Body of pancreas (tissue), 4 donors: ENCODE results near the gene ST3GAL3. TPM values are rescaled to one million over a fixed set of nuclear protein-coding genes. Genes with fewer than 3 reads are reported as not detected.

Source experiments
- ATAC-seq: fragments of 150-250 bp; one replicate; pipeline ENCODE4 v1.9.1; 2016
- DNase-seq, 4 donors: peaks; one replicate each; pipeline ENCODE4 v3.0.0-alpha.2; 2019
- H3K27ac ChIP-seq, 4 donors: fragments of 200-600 bp; sonication (generic); 1 replicate in 3 of 4; 2 replicates in 1 of 4; pipeline versions ENCODE4 v1.5.1 to v1.6.1; 2016 to 2019; ENCODE audit warnings: mild to moderate bottlenecking in 1 of 4, mixed read lengths in 1 of 4, moderate library complexity in 1 of 4
- H3K27me3 ChIP-seq, 2 donors: fragments of 200-600 bp; sonication (generic); one replicate each; pipeline ENCODE4 v1.6.0; 2016; ENCODE audit warnings: mild to moderate bottlenecking in 1 of 2
- H3K36me3 ChIP-seq, 2 donors: fragments of 200-600 bp; sonication (generic); replicated peaks in 1 of 2; 2 replicates each; pipeline ENCODE4 v1.5.1; 2016; ENCODE audit warnings: low read depth in 2 of 2; ENCODE audit not compliant: insufficient read depth in 1 of 2
- H3K4me1 ChIP-seq: fragments of 200-600 bp; sonication (generic); one replicate; pipeline ENCODE4 v1.6.0; 2016
- H3K4me3 ChIP-seq, 2 donors: fragments of 200-600 bp; sonication (generic); 1 replicate in 1 of 2; 2 replicates in 1 of 2; pipeline ENCODE4 v1.5.1; 2016 to 2019
- H3K9me3 ChIP-seq, 3 donors: fragments of 200-600 bp; sonication (generic); 1 replicate in 2 of 3; 2 replicates in 1 of 3; pipeline ENCODE4 v1.5.1; 2016
- CTCF ChIP-seq, 7 experiments: fragments of 450-650 bp in 4 of 7; fragments of 200-600 bp in 3 of 7; sonication (generic) in 3 of 7; IDR thresholded peaks; one replicate each; pipeline ENCODE4 v1.5.1; 2016 to 2019; ENCODE audit warnings: antibody characterized with exemption in 7 of 7
- POLR2A ChIP-seq, 3 donors: fragments of 450-650 bp; IDR thresholded peaks; one replicate each; pipeline ENCODE4 v1.6.1; 2016; ENCODE audit warnings: antibody characterized with exemption in 3 of 3, mild to moderate bottlenecking in 2 of 3
- WGBS, 2 donors: methylation state at CpG; one replicate each; pipeline ENCODE4 v1.1.5; 2017; 5-methylcytosine and 5-hydroxymethylcytosine counted together
- intact Hi-C: fragments of 100-400 bp; cut with DNase I; formaldehyde crosslinking; loops from one replicate; pipeline ENCODE4 v1.15.1; 2023
- total RNA-seq, 2 donors: library from RNA; depleted of rRNA; stranded (reverse); fragments of >200 nt; gene quantifications; one replicate each; pipeline ENCODE4 v1.1.0, GENCODE V29; 2016

The ST3GAL3 gene
- total RNA-seq, 2 donors from 2014 or later = 14.5 to 15.2 TPM

- Histone ChIP-seq H3K9me3 (no peaks in the 10 kb centered on the region), H3K27me3 (no peaks in the 10 kb centered on the region), H3K36me3 (no peaks in the 10 kb centered on the region), H3K4me3 (no peak overlapping the region), H3K4me1 (peaks cover 45% of the 10 kb centered on the region), H3K27ac (peak overlapping the region; percentile 7 to 60 (median 42))
- peak; percentile 54 for ATAC-seq
- DNase-seq = peak; percentile 72 to 83 (median 80)
- peak; percentile 49 to 72 (median 61) for TF ChIP-seq CTCF (IDR thresholded peaks at IDR 0.05)
- TF ChIP-seq POLR2A (IDR thresholded peaks at IDR 0.05) = no peak
- WGBS, 2 donors = 15 to 48% methylated on average over 7 to 12 of the region's 13 CpGs
- intact Hi-C loops = loop anchor here (10.0 kb wide), 1 partner anchor 170 kb away; no protein-coding TSS in a partner anchor
Observed at GRCh38 chr1:43934101-43934985, 227.0 kb downstream of the ST3GAL3 start.

GRCh38 chr1:43934986-43935324 lies 227.6 kb downstream of the ST3GAL3 start:
- intact Hi-C loops = loop anchor here (10.0 kb wide), 1 partner anchor 170 kb away; no protein-coding TSS in a partner anchor
- WGBS, 2 donors = 53 to 57% methylated on average over 5 of the region's 5 CpGs
- Histone ChIP-seq H3K9me3 (no peaks in the 10 kb centered on the region), H3K27me3 (no peaks in the 10 kb centered on the region), H3K27ac (peak overlapping the region in 3 of 4 donors; percentile 77 to 84 (median 80)), H3K4me3 (no peak overlapping the region), H3K36me3 (no peaks in the 10 kb centered on the region), H3K4me1 (peaks cover 45% of the 10 kb centered on the region)
- DNase-seq (no peak), ATAC-seq (no peak)
- no peak for TF ChIP-seq CTCF (IDR thresholded peaks at IDR 0.05)
- TF ChIP-seq POLR2A (IDR thresholded peaks at IDR 0.05) = no peak

GRCh38 chr1:43935711-43936427 lies 228.5 kb downstream of the ST3GAL3 start:
- TF ChIP-seq CTCF (IDR thresholded peaks at IDR 0.05) (peak in 1 of 7 experiments; percentile 2), POLR2A (IDR thresholded peaks at IDR 0.05) (peak; percentile 44 to 69 (median 66))
- H3K27ac ChIP-seq = peak overlapping the region; percentile 65 to 84 (median 78)
- DNase-seq (peak; percentile 72 to 87 (median 86)), ATAC-seq (peak; percentile 74)
- H3K9me3 ChIP-seq = no peaks in the 10 kb centered on the region
- 6 to 11% methylated on average over 8 to 25 of the region's 48 CpGs for WGBS, 2 donors
- H3K4me1 ChIP-seq = peaks cover 45% of the 10 kb centered on the region
- H3K36me3 ChIP-seq = no peaks in the 10 kb centered on the region
- peak overlapping the region in 1 of 2 donors; percentile 44 for H3K4me3 ChIP-seq
- intact Hi-C loops = loop anchor here (10.0 kb wide), 1 partner anchor 171 kb away; no protein-coding TSS in a partner anchor
- H3K27me3 ChIP-seq = no peaks in the 10 kb centered on the region

GRCh38 chr1:43936431-43937151 lies 229.3 kb downstream of the ST3GAL3 start:
- Histone ChIP-seq H3K36me3 (no peaks in the 10 kb centered on the region), H3K27me3 (no peaks in the 10 kb centered on the region), H3K4me3 (no peak overlapping the region), H3K9me3 (no peaks in the 10 kb centered on the region), H3K4me1 (peaks cover 45% of the 10 kb centered on the region), H3K27ac (peak overlapping the region; percentile 65 to 84 (median 78))
- ATAC-seq = peak; percentile 60
- peak; percentile 51 to 70 (median 60) for DNase-seq
- intact Hi-C loops = loop anchor here (10.0 kb wide), 1 partner anchor 172 kb away; no protein-coding TSS in a partner anchor
- WGBS, 2 donors = 4 to 20% methylated on average over 10 to 46 of the region's 56 CpGs
- TF ChIP-seq CTCF (IDR thresholded peaks at IDR 0.05) = peak in 4 of 7 experiments; percentile 1 to 30 (median 20)
- peak; percentile 13 to 27 (median 23) for TF ChIP-seq POLR2A (IDR thresholded peaks at IDR 0.05)
